22Rv1 (cell line): ENCODE results near the gene FAF1.
"Not testable (repeated sequence)": the region's sequence is repeated elsewhere in the genome, so short reads cannot be mapped to it uniquely, and the experiment has no call there.

Experiments
- ZFX ChIP-seq: fragments of 450-650 bp; IDR thresholded peaks from 2 replicates; pipeline ENCODE4 v1.6.1; 2017; ENCODE audit warnings: antibody characterized with exemption, borderline replicate concordance
- TF ChIP-seq, protein P1 (sequence below): fragments of 450-650 bp; IDR thresholded peaks from 2 replicates; pipeline ENCODE4 v1.5.1; 2017; ENCODE audit warnings: mild to moderate bottlenecking

DNA sequence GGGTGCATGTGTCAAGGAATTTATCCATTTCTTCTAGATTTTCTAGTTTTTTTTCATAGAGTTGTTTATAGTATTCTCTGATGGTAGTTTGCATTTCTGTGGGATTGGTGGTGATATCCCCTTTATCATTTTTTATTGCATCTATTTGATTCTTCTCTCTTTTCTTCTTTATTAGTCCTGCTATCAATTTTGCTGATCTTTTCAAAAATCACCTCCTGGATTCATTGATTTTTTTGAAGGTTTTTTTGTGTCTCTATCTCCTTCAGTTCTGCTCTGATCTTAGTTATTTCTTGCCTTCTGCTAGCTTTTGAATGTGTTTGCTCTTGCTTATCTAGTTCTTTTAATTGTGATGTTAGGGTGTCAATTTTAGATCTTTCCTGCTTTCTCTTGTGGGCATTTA lies 52.5 kb downstream of the FAF1 start:
- TF ChIP-seq, protein P1, sequence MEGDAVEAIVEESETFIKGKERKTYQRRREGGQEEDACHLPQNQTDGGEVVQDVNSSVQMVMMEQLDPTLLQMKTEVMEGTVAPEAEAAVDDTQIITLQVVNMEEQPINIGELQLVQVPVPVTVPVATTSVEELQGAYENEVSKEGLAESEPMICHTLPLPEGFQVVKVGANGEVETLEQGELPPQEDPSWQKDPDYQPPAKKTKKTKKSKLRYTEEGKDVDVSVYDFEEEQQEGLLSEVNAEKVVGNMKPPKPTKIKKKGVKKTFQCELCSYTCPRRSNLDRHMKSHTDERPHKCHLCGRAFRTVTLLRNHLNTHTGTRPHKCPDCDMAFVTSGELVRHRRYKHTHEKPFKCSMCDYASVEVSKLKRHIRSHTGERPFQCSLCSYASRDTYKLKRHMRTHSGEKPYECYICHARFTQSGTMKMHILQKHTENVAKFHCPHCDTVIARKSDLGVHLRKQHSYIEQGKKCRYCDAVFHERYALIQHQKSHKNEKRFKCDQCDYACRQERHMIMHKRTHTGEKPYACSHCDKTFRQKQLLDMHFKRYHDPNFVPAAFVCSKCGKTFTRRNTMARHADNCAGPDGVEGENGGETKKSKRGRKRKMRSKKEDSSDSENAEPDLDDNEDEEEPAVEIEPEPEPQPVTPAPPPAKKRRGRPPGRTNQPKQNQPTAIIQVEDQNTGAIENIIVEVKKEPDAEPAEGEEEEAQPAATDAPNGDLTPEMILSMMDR: not testable (repeated sequence)
- not testable (repeated sequence) for TF ChIP-seq ZFX
